GM21576 (cell line): Measurements from ENCODE around the gene DNAI1.
"Not testable (repeated sequence)": the region's sequence is repeated elsewhere in the genome, so short reads cannot be mapped to it uniquely, and the experiment has no call there.

Experiments used
- ATAC-seq: cut with Tn5 transposase; IDR thresholded peaks from one replicate; pipeline ENCODE4 v1.9.1; 2021; ENCODE audit warnings: mild to moderate bottlenecking, moderate library complexity; ENCODE audit not compliant: unreplicated experiment

DNAI1 gene

DNA sequence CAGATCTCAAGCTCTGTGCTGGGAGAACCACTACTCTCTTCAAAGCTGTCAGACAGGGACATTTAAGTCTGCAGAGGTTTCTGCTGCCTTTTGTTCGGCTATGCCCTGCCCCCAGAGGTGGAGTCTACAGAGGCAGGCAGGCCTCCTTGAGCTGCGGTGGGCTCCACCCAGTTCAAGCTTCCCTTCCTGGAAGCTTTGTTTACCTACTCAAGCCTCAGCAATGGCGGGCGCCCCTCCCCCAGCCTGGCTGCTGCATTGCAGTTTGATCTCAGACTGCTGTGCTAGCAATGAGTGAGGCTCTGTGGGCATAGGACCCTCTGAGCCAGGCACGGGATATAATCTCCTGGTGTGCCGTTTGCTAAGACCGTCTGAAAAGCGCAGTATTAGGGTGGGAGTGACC lies 73.4 kb downstream of the DNAI1 start:
- ATAC-seq = not testable (repeated sequence)

DNA sequence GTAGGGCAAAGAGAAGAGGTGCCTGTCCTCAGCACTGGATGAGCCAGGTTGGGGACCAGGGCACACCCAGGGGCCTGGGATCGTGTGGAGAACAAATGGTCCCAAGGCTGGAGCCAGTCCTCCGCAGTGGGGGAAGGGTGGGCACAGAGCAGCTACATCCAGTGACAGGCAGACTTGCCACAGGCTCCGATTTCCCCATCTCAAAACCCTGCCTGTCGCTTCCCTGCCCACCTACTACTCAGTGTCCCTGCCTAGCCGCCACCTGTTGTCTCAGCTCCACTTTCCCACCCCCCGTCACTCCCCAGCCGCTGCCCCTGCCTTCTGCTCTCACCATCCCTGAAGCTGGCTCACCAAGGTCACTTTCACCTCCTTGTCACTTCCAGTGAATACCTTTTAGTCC lies 78.1 kb downstream of the DNAI1 start:
- no peak for ATAC-seq

DNA sequence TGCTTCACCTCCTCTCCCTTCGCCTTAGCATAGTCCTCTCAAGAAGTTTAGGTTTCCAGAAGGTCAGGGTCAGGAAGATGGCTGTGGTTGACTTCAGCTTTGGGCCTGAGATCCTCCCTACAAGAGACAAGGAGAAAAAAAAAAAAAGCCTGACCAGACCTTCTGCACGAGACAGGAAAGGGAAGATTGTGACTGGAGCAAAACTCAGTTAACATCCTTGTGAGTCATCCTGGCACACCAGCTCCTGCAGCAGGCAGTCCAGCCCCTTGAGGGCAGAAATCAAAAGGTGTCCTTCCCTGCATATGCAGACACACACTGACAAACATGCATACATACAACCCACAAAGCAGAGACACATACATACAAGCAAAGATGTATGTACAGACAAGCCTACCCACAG lies 82.2 kb downstream of the DNAI1 start:
- no peak for ATAC-seq

DNA sequence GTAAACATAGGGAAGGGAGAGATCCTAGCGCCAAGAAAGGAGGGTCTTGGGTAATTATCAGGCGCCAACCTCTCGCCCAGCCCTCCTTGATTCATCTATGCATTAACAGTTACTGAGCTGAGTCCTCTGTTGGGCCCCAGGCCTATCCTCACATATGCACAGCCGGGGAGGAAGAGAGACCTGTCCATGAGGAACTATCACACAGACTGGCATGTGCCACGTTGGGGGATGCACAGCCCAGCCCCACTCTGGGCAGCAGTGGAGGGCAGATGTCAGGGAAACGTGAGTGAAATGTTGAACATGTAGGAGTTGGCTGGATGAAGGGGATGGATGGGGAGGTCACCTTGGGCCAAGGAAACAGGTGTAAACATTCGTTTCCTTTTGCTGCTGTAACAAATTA lies 82.9 kb downstream of the DNAI1 start:
- ATAC-seq = no peak

DNA sequence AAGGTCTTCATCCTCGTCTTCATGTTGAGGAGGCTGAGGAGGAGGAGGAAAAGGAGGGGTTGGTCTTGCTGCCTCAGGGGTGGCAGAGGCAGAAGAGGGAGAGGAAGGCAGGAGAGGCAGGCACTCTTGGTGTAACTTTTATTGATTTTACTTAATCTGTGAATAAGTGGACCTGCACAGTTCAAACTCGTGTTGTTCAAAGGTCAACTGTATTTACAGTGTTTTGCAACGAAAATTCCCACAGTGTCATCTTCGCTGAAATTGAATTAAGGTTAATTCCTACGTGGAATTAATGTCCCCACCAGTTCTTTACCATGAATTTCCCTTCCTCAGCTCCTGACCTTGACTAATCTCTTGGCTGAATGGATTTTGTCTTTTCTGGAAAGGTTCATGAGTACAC lies 85.4 kb downstream of the DNAI1 start:
- ATAC-seq = no peak

DNA sequence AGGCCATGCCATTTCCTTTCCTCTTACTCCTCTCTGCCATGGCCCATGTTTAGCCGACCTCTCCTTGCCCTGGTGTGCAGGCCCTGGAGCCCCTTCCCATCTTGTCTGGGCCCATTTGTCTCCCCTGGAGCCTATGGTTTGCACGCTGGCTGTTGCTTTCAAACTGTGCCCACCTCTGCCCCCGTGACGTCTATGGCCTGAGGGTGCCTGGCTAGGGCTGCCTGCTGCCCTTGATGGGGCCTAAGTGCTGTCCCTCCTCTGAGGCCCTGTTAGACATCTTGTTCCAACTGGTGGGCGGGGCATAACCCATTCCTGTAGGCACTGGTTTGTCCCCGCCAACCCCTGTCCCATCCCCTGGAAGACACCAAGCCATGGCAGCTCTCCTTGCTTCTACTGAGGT lies 86.9 kb downstream of the DNAI1 start:
- no peak for ATAC-seq

DNA sequence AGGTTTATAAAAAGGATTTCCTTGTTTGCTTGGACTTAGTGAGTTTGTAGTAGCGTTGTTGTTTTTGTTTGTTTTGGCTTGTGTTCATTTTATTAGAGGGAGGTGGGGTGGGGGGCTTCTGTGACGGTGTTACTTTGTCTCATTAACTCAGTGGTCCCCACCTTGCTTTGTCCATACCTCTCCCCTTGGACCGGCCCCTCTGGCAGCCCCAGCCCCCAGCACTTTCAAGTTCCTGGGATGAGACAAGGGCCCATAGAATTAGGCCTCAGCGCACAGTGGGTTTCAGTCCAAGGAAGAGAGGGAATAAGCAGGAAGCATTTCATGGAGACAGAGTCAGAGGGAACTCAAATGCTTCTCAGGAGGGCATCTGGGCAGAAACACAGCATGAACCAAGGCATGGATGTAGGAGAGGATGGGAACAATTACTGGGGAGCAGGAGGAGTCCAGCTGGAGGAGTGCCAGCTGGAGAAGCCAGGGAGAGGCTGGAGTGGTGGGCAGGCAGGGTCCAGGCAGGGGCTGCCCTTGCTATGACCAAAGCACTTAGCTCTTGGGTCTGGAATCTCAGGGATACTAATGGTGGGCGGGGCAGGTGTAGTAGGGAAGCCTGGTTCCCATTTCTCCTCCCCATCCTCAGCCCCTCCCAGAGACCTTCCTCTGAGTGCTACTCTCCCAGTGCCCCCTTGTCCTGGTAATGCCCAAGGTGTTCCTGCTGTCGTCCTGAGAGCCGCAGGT lies 87.7 kb downstream of the DNAI1 start:
- no peak for ATAC-seq

DNA sequence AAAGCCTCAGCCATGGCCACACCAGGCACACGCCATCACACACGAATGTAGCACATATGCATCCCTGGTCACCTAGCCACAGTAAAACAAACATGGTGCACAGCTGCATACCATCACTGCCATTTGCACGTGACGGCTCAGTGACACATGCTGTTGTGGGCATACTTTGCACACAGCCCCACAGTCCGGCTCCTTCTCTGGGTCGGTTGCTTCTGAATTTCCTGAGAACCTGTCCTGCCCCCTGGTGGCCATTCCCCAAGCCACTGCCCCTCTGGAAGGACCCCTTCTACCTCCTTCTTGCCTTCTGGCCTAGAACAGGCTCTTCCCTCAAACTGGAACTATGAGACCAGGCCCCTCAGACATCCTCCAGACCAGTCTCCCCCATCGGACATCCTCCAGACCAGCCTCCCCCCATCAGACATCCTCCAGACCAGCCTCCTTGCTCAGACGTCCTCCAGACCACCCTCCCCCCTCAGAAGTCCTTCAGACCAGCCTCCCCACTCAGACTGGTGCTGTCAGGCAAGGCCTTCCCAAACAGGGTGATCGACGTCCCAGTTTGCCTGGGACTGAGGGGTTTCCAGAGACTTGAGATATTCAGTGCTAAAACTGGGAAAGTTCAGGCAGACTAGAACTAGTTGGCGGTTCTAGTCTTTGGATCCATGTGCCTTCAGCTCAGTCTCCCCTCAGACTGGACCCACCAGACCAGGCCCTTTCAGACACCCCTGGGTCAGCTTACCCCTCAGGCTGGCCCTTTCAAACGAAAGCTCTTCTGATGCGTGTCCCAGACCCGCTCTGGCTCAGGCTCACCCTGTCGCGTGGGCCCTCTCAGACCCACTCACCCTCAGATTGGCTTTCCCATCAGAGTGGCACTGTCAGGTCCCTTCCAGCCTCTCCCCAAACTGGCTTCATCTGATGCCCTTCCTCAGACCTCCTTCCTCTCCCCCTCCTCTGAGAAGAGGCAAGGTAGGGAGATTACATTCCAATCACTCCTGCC lies 88.5 kb downstream of the DNAI1 start:
- no peak for ATAC-seq

DNA sequence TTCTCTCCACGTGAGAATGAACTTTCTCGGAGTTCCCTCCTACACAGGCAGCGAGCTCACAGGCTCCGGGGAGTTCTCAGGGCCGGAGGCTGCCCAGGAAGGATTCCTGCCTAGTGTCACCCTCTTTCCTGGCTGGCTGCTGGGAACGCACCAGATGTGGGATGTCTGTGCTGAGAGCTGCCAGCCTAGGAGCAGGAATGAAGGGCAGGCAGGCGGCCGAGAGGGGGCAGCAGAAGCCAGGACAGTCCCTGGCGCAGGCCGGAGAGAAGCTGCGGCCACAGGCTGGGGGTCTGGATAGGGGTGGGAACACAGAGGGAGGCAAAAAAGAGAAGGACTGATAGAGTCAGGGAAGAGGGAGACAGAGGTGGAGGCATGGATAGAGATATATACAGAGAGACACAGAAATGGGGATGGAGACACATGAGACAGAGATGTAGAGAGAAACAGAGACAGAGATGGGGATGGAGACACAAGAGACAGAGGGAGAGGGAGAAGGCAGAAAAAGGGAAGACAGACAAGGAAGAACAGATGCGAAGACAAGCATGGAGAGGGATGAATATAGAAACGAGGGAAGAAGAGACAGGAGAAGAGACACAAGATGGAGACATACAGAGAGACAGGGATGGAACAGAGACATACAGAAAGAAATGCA lies 89.5 kb downstream of the DNAI1 start:
- ATAC-seq = no peak

DNA sequence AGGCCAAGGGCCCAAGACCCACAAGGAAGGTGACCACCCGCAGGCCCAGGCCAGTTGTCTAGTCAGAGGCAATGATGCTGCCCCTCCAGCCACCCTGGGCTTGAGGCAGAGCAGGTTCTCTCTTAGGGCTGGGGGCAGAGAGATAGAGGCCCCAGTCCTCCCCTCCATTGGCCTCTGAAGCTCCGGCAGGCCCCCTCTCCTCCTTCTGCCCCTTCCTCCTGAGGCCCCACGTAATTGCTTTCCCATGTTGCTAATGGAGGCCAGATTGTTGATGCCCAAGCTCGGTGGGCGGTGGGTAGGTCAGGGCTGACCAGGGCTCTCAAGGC lies 90.8 kb downstream of the DNAI1 start:
- ATAC-seq = no peak

DNA sequence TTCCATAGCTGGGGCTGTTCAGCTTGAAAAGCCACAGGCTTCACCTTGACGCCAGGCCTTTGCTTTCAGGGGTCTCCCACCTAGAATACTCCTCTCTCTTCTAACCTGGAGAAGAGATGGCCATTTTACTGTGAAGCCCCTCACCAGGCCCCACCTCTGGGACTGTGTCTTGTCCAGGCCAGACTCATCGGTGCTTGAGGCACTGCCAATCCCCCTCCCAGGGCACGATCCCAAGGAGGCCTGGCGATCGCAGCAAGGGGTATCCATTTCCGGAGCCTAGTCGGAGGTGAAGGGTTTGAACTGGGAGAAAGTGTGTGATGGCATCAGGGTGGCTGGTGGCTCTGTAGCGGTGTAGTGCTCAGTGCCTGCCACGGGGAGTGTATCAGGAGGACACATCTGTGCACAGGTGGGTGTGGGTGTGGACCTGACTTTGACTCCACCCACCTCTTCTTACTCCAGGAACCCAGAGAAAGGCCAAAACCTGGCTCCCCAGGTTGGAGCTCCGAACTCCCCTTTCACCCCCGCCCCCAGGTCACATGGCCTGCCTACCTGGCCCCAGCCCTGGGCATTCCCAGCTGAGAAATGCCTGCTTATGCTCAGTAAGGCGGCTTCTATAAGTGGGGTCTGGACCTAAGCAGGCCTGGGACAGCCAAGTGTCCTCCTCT lies 91.5 kb downstream of the DNAI1 start:
- no peak for ATAC-seq

DNA sequence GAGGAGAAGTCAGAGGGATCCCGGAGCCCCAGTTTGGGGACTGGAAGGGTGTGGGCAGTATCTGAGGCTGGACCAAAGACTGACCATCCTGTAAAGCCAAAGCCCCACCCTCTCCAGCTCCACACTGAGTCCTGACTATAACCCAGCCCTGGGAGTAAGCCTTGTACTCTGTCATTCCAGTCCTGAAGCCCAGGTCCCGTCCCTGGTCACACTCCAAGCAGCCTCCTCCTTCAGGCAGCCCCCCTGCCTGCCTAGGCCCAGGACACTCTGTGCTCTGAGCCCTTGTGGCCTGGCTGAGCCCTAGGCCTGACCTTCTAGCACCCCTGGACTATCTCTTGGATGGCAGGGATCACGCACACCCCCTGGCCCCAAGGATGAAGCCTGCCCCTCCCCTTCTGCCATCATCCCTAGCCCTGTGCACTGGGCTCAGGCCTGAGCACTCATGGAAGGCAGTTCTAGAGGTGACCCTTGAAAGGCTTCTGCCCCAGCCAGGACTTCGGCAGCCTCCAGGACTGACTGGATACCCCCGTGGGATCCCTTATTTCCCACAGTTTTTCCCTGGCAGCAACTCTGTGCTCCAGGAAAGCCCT lies 92.2 kb downstream of the DNAI1 start:
- ATAC-seq = no peak

DNA sequence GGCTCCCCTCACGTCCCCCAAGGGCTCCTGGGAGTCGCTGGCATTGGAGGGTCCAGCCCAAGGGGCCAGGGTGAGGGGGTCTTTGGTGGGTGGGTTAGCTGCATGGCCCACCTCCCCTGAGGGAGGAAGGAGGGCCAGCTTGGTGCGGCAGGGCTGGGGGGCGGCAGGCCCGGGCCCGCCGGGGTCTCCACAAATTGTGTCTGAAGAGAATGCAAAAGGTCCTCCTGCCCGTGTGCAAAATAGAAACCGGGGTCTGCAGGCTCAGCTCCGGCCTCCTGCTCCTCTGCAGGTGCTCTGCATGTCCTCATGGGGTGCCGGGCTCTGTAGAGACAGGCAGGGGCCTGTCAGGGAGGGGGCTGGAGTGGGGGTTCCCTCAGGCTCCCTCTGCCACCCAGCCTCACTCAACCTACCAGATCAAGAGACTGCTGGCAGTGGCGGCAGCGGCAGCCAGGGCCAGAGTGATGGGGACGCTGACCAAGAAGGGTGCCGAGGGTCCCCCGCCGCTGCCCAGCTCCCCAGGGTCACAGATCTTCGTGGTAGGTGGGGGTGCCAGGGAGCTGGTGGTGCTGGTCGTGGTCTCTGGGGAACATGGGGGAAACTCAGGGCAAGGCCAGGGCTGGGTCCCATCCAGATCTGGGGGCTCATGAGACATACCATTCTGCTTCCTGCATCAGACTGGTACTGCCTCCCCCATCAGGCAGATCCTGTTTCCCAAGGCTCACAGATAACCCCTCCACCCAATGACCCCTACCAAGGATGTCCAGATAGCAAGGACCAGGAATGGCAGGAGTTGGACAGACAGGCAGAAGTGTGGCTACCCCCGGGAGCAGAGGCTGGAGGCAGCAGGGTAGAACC lies 93.4 kb downstream of the DNAI1 start:
- no peak for ATAC-seq

DNA sequence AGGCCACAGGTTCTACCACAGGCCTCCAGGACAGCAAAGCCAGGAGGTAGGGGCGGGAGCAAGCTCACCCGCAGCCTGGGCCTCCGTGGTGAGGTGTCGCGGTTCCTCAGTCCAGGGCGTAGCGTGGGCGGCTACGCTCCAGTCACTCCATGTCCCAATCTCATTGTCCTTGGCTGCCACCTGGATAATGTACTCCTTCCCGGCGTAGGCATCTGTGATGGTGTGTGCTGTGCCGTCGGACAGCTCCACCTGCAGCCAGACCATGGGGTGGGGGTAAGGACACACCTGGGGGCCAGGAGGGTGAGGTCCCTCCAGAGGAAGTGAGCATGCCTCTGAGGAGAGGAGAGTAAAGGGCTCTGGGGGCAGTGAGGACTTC lies 94.0 kb downstream of the DNAI1 start:
- ATAC-seq = no peak

DNA sequence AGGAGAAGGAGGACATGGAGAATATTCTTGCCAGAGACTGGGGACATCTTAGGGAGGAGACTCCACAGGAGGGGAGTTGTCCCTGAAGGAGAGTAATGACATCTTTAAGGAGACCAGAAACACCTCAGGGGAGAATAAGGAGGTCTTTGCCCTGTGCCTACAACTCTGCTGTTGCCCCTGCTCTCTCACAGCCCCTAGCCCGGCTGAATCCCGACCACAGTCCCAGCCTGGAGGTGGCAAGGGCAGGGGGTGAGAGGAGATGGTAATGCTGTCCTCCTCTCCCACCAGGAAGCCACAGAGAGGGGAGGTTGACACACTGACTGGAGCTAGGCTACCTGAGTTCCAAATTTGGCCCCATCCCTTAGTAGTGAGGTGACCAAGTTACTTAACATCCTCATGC lies 94.4 kb downstream of the DNAI1 start:
- ATAC-seq = no peak

DNA sequence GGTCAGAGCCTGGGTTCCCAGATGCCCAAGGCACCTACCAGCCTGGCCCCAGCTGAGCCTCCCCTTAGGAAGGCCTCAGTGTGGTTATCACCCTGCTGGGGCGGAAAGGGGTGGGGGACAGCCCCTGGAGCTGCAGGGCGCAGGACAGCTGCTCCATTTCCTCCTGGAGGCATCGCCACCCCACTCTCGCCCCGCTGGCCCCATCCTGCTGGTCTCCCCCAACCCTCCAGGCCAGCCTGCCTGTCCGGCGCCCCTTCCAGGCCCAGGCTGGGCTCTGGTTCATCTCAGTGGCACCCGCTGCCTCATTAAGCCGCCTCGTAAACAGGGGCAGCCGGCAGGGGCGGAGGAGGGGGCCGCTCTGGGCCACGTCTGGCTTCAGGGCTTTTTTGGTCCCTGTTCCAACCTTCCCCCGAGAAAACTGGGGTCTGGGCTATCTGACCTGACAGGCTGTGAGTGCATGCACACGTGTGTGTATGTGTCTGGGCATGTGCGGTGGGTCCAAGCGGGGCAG lies 95.0 kb downstream of the DNAI1 start:
- no peak for ATAC-seq

DNA sequence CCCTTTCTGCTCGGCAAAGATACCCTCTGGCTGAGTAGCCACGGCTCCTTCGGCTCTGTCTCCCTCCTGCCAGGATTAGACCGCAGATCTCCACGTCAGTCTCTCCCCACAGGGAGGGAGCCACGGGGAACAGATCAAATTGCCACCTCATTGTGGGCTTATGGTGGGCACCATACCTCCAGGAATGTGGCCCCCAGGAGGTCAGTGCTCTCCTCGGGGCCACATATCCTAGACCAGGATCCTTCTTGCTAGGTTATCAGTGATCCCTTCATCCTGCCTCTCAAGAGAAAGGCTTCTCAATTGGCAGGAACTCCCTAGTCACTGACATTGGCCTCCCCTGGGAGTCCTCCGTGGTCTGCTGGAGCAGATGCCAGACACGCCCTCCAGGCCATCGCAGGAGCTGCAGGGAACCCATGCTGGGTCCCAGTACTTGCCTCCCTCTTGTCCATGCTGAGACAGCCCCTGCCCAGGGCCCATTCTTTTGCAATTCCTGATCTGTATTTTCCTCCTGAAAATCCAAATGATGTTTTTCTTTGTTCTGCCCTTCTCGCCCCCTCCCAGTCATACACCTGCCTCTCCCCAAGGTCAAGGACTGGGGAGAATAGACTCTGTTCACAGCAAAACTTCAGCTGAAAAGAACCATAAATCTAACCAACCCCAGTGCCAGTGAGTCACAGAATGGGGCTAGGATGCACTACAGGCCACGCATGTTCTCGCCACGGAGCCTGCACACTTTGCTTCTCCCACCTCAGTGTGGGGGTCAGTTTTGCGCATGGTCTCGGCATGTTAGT lies 95.8 kb downstream of the DNAI1 start:
- ATAC-seq = no peak

DNA sequence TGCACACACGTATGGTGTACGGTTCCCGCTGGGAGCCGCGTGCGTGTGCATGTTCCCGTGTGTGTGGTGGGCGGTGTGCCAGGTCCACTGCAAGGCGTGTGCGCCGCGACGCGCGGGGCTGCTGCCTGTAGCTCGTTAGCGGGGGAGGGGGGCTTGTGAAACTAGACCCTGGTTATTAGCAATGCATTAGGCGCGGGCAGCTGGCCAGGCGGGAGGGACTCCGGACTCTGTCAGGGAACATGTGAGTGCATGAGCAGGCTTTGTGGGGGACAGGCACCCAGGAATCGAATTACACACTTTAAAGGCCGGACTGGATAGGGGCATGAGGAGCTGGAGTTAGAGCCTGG lies 96.4 kb downstream of the DNAI1 start:
- no peak for ATAC-seq

DNA sequence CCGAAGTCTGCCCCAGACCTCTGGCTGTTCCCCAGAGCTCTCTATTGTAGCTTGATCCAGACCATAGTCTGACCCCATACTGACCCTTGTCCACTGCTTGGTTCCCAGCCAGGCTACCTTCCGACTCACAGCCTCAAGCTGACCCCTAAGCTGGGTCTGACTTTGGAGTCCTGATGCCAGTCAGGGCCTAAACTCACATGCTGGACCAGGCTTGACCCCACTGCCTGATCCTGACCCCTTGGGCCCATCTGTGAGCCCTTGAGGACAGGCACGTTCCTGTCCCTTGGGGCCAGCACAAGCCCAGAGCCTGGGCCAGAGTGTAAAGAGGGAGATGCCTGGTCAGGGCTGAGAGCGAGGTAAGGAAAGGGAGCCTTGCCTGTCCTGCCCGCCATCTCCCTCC lies 96.9 kb downstream of the DNAI1 start:
- no peak for ATAC-seq
